HCT116 (cell line): ENCODE results near the gene SERINC5. TPM values are rescaled to one million over a fixed set of nuclear protein-coding genes. Genes with fewer than 3 reads are reported as not detected.

Source experiments
- ATAC-seq: fragments of 200-7000 bp; cut with Tn5 transposase; 2 replicates; pipeline ENCODE4 v1.9.1; 2020; ENCODE audit warnings: mild to moderate bottlenecking, moderate library complexity
- BruUV-seq: library from RNA; stranded (reverse); fragments of 400-500 nt; replicated peaks from 2 replicates; lab custom pipeline; 2021; lab: Mats Ljungman, UMichigan
- CTCF ChIA-PET: fragments of 300-600 bp; sonication (Branson Sonifier 250); formaldehyde crosslinking; loops from one replicate; lab custom pipeline; 2021; ENCODE audit warnings: antibody characterized with exemption; lab: Charles Lee
- POLR2A ChIA-PET: fragments of 300-600, 350-600 bp; sonication (Branson Sonifier 250); formaldehyde crosslinking; loops from one replicate; lab custom pipeline; 2021; ENCODE audit warnings: antibody characterized with exemption; lab: Charles Lee
- RAD21 ChIA-PET, 2 experiments: fragments of 300-600 bp; sonication (Branson Sonifier 250); formaldehyde crosslinking; loops; one replicate each; lab custom pipeline; 2023; ENCODE audit warnings: low total read pairs in 2 of 2; ENCODE audit not compliant: uncharacterized antibody in 2 of 2, unreplicated experiment in 2 of 2, low non-redundant PET in 1 of 2; lab: Charles Lee
- DNase-seq: peaks from one replicate; pipeline ENCODE4 v3.0.0-alpha.2; 2010; ENCODE audit warnings: low read depth, low spot score
- H2AFZ ChIP-seq: fragments of 200-600 bp; shearing (Covaris generic), sonication (generic); 2 replicates; pipeline ENCODE4 v1.6.1; 2017; ENCODE audit warnings: low read depth, mixed run types, mixed read lengths, antibody characterized with exemption, low read length; ENCODE audit not compliant: poor library complexity, severe bottlenecking
- H3K27ac ChIP-seq: 2 replicates; pipeline ENCODE4 v1.5.1; 2012; ENCODE audit warnings: low read depth, low read length
- H3K27me3 ChIP-seq: fragments of 200-600 bp; sonication (generic); 2 replicates; pipeline ENCODE4 v1.6.1; 2016; ENCODE audit warnings: mixed run types, low read length, mixed read lengths; ENCODE audit not compliant: insufficient read depth
- H3K36me3 ChIP-seq, 2 experiments: fragments of 200-500 bp in 1 of 2; fragments of 200-600 bp in 1 of 2; sonication (Bioruptor generic) in 1 of 2; sonication (generic) in 1 of 2; 2 replicates each; pipeline versions ENCODE4 v1.5.1 to v1.6.1; 2014 to 2016; ENCODE audit warnings: low read length in 2 of 2, inconsistent platforms in 1 of 2, mixed read lengths in 1 of 2, mixed run types in 1 of 2; ENCODE audit not compliant: insufficient read depth in 2 of 2, control insufficient read depth in 1 of 2
- H3K4me1 ChIP-seq, 2 experiments: fragments of 200-600 bp in 1 of 2; sonication (generic) in 1 of 2; 2 replicates each; pipeline versions ENCODE4 v1.5.1 to v1.6.1; 2012 to 2017; ENCODE audit warnings: low read length in 2 of 2, inconsistent platforms in 1 of 2, mild to moderate bottlenecking in 1 of 2, mixed read lengths in 1 of 2, mixed run types in 1 of 2, moderate library complexity in 1 of 2; ENCODE audit not compliant: insufficient read depth in 2 of 2, control insufficient read depth in 1 of 2
- H3K4me2 ChIP-seq: fragments of 200-600 bp; sonication (generic); 2 replicates; pipeline ENCODE4 v1.6.1; 2017; ENCODE audit warnings: mixed run types, low read length, mixed read lengths
- H3K4me3 ChIP-seq, 2 experiments: fragments of 200-600 bp in 1 of 2; sonication (generic) in 1 of 2; replicated peaks in 1 of 2; 2 replicates each; pipeline ENCODE4 v1.5.1; 2011 to 2016; ENCODE audit warnings: low read length in 2 of 2, control low read depth in 1 of 2, low read depth in 1 of 2, mild to moderate bottlenecking in 1 of 2, mixed read lengths in 1 of 2, mixed run types in 1 of 2
- H3K79me2 ChIP-seq: fragments of 200-600 bp; sonication (generic); 2 replicates; pipeline ENCODE4 v1.6.1; 2017; ENCODE audit warnings: mild to moderate bottlenecking, mixed run types, low read length, moderate library complexity, mixed read lengths; ENCODE audit not compliant: insufficient read depth
- H3K9ac ChIP-seq: fragments of 200-600 bp; sonication (generic); 2 replicates; pipeline ENCODE4 v1.6.1; 2016; ENCODE audit warnings: low read length, mixed read lengths
- H3K9me2 ChIP-seq: fragments of 200-600 bp; sonication (generic), shearing (Covaris generic); 2 replicates; pipeline ENCODE4 v1.6.1; 2017; ENCODE audit warnings: mixed run types, mild to moderate bottlenecking, moderate library complexity; ENCODE audit not compliant: insufficient read depth
- H3K9me3 ChIP-seq, 2 experiments: fragments of 200-500 bp in 1 of 2; fragments of 200-600 bp in 1 of 2; sonication (Bioruptor generic) in 1 of 2; sonication (generic) in 1 of 2; 2 replicates each; pipeline ENCODE4 v1.6.1; 2014 to 2017; ENCODE audit warnings: low read length in 2 of 2, mixed read lengths in 2 of 2, inconsistent platforms in 1 of 2, low read depth in 1 of 2, mild to moderate bottlenecking in 1 of 2, mixed run types in 1 of 2, moderate library complexity in 1 of 2; ENCODE audit not compliant: control insufficient read depth in 1 of 2, insufficient read depth in 1 of 2
- H4K20me1 ChIP-seq: fragments of 200-600 bp; sonication (generic), shearing (Covaris generic); 2 replicates; pipeline ENCODE4 v1.6.1; 2017; ENCODE audit warnings: mixed run types, mild to moderate bottlenecking, moderate library complexity; ENCODE audit not compliant: insufficient read depth
- FOSL1 ChIP-seq: IDR thresholded peaks from 2 replicates; pipeline ENCODE4 v1.6.1; 2012; ENCODE audit warnings: low read depth
- JUND ChIP-seq: IDR thresholded peaks from 2 replicates; pipeline ENCODE4 v1.6.1; 2012
- POLR2AphosphoS5 ChIP-seq: IDR thresholded peaks from 2 replicates; pipeline ENCODE4 v1.6.1; 2011; ENCODE audit warnings: mild to moderate bottlenecking, low read depth, low read length, moderate library complexity
- SP1 ChIP-seq: IDR thresholded peaks from 2 replicates; pipeline ENCODE4 v1.6.1; 2012; ENCODE audit warnings: low read depth
- TCF7L2 ChIP-seq: IDR thresholded peaks from 2 replicates; pipeline ENCODE4 v1.7.0; 2011; ENCODE audit warnings: borderline replicate concordance, inconsistent platforms; ENCODE audit not compliant: insufficient read depth, insufficient read length; ENCODE audit errors: extremely low read depth
- intact Hi-C: fragments of 100-400 bp; cut with micrococcal nuclease; formaldehyde crosslinking; loops from 2 replicates; pipeline ENCODE4 v1.10.0; 2022
- total RNA-seq: library from RNA; stranded (reverse); gene quantifications from one replicate; pipeline ENCODE4 v1.2.1, GENCODE V29; 2021; ENCODE audit not compliant: unreplicated experiment

Gene SERINC5
- total RNA-seq, 1 experiment from 2014 or later, result 39.3 TPM

GRCh38 chr5:80194468-80194867, 61.4 kb downstream of the SERINC5 start:
- no peak for ATAC-seq
- no peak overlapping the region for H2AFZ ChIP-seq
- no peaks in the 10 kb centered on the region for H3K27me3 ChIP-seq
- BruUV-seq, result no TSS peak
- POLR2A ChIA-PET, result no interaction called here
- no peak for DNase-seq
- no peak overlapping the region for H3K9ac ChIP-seq
- CTCF ChIA-PET, result no interaction called here
- RAD21 ChIA-PET, result no interaction called here
- H3K4me1 ChIP-seq, result peaks cover 17 to 21% of the 10 kb centered on the region in 2 experiments
- intact Hi-C loops, result no loop called here
- 0 out of 2 replicates have a peak, but pooled peaks cover 3% of the 10 kb centered on the region for H3K79me2 ChIP-seq
- no peaks in the 10 kb centered on the region for H3K36me3 ChIP-seq
- TF ChIP-seq FOSL1, result no peak
- no peaks in the 10 kb centered on the region for H3K9me2 ChIP-seq
- H4K20me1 ChIP-seq, result no peaks in the 10 kb centered on the region
- H3K9me3 ChIP-seq, result no peaks in the 10 kb centered on the region
- H3K4me3 ChIP-seq, result no peak overlapping the region
- no peak overlapping the region for H3K4me2 ChIP-seq
- H3K27ac ChIP-seq, result no peak overlapping the region

GRCh38 chr5:80193401-80193800, 62.4 kb downstream of the SERINC5 start:
- POLR2A ChIA-PET, result no interaction called here
- no peak overlapping the region for H2AFZ ChIP-seq
- intact Hi-C loops, result no loop called here
- no peak overlapping the region for H3K4me3 ChIP-seq
- H3K9me3 ChIP-seq, result no peaks in the 10 kb centered on the region
- H4K20me1 ChIP-seq, result no peaks in the 10 kb centered on the region
- RAD21 ChIA-PET, result no interaction called here
- no TSS peak for BruUV-seq
- no peaks in the 10 kb centered on the region for H3K36me3 ChIP-seq
- TF ChIP-seq POLR2AphosphoS5 (no peak), SP1 (no peak), TCF7L2 (peak; percentile 42), JUND (no peak)
- H3K9me2 ChIP-seq, result no peaks in the 10 kb centered on the region
- H3K9ac ChIP-seq, result no peak overlapping the region
- DNase-seq (no peak), ATAC-seq (no peak)
- H3K4me2 ChIP-seq, result no peak overlapping the region
- H3K27me3 ChIP-seq, result no peaks in the 10 kb centered on the region
- CTCF ChIA-PET, result no interaction called here
- no peak overlapping the region for H3K27ac ChIP-seq
- 0 out of 2 replicates have a peak, but pooled peaks cover 3% of the 10 kb centered on the region for H3K79me2 ChIP-seq
- H3K4me1 ChIP-seq, result peaks cover 17 to 24% of the 10 kb centered on the region in 2 experiments
